ENCODE data around the gene AK5. TPM values are rescaled to one million over a fixed set of nuclear protein-coding genes. Genes with fewer than 3 reads are reported as not detected.

AK5 gene
- polyA plus RNA-seq, 3 donors = 0.34 to 0.72 (median 0.48) TPM

DNA sequence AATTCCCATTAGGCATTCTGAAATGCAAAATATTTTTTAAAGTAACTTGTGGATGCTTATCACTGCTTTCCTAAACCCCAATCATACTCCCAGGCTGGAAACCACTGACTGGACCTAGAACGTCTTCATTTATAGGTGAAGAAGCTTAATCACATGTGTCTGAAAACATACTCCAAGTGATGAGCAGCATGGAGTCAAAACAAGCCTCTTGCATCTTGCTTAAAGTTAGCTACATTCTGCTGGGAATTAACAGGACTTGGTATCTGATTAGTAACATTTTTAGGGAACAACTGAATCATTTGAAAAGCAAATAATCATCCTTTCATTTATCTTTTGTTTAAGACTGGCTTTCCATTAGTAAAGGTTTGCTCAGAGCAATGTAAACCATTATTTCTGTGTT, 105.7 kb downstream of the AK5 start:
- Histone ChIP-seq H3K9ac (ENCODE audit: insufficient read depth, low read length, poor library complexity, severe bottlenecking) (no peak overlapping the region), H2AFZ (ENCODE audit: insufficient read depth, low read depth, low read length, poor library complexity, severe bottlenecking) (no peak overlapping the region), H3K27ac (ENCODE audit: low read depth in 1 of 2, low read length in 2 of 2) (no peak overlapping the region), H3K79me2 (ENCODE audit: insufficient read depth, low read length) (no peaks in the 10 kb centered on the region), H3K4me2 (replicated peaks; ENCODE audit: extremely low read depth, low read length, poor library complexity, severe bottlenecking) (no peak overlapping the region), H4K20me1 (ENCODE audit: insufficient read depth, low read length) (no peaks in the 10 kb centered on the region), H3K9me3 (replicated peaks in 1 of 2; ENCODE audit: control insufficient read depth in 1 of 2, insufficient read depth in 1 of 2, low read length in 2 of 2) (no peaks in the 10 kb centered on the region), H3K27me3 (ENCODE audit: control insufficient read depth in 2 of 2, insufficient read depth in 2 of 2, low read length in 2 of 2) (no peaks in the 10 kb centered on the region), H3K36me3 (replicated peaks in 1 of 2; ENCODE audit: control insufficient read depth in 1 of 2, insufficient read depth in 2 of 2, low read length in 2 of 2) (no peaks in the 10 kb centered on the region), H3K4me1 (ENCODE audit: control insufficient read depth in 1 of 2, insufficient read depth in 2 of 2, low read length in 2 of 2) (peaks cover 7 to 18% of the 10 kb centered on the region in 2 donors), H3K4me3 (replicated peaks in 1 of 3; ENCODE audit: low read depth in 2 of 3, low read length in 3 of 3) (no peak overlapping the region)
- intact Hi-C loops (cut with micrococcal nuclease) = loop anchor here in 1 of 2 donors (10.0 kb wide), 1 partner anchor 67 kb away; no protein-coding TSS in a partner anchor
- peaks cover 0 to 2% (median 0%) of the 10 kb centered on the region in 7 donors for H3K9me3 Mint-ChIP-seq
- TF ChIP-seq, protein P1, sequence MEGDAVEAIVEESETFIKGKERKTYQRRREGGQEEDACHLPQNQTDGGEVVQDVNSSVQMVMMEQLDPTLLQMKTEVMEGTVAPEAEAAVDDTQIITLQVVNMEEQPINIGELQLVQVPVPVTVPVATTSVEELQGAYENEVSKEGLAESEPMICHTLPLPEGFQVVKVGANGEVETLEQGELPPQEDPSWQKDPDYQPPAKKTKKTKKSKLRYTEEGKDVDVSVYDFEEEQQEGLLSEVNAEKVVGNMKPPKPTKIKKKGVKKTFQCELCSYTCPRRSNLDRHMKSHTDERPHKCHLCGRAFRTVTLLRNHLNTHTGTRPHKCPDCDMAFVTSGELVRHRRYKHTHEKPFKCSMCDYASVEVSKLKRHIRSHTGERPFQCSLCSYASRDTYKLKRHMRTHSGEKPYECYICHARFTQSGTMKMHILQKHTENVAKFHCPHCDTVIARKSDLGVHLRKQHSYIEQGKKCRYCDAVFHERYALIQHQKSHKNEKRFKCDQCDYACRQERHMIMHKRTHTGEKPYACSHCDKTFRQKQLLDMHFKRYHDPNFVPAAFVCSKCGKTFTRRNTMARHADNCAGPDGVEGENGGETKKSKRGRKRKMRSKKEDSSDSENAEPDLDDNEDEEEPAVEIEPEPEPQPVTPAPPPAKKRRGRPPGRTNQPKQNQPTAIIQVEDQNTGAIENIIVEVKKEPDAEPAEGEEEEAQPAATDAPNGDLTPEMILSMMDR (IDR thresholded peaks at IDR 0.05) = no peak
- H3K36me3 Mint-ChIP-seq = no peaks in the 10 kb centered on the region
- H3K27me3 Mint-ChIP-seq (ENCODE audit: low read depth in 3 of 3) = peaks cover 0 to 4% (median 0%) of the 10 kb centered on the region in 3 donors
- H3K4me1 Mint-ChIP-seq = peaks cover 23% of the 10 kb centered on the region
- H3K27ac Mint-ChIP-seq = no peak overlapping the region
- no peak overlapping the region for H3K4me3 Mint-ChIP-seq
- WGBS (ENCODE audit: insufficient coverage) = no CpG with 5 or more reads among the region's 1 CpG
- no peak for DNase-seq

DNA sequence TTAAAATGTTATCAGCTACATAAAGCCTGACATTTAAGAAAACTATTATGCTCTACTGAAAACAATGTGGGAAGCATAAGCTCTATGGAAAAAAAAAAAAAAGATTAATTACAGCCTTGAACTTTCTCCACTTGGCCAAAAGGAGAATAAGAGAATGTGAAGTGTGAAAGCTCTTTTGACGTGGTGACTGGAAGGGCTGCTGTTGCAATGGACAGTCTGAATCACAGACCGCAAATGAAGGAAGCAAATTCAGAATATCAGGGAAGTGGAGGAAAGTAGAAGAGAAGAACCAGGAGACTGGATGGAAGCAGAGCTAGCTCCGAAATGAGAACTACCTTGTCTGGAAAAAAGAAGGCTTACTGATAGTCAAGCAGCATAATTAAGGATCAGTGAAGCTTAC, 106.8 kb downstream of the AK5 start:
- intact Hi-C loops (cut with micrococcal nuclease) = loop anchor here in 1 of 2 donors (10.0 kb wide), 1 partner anchor 66 kb away; no protein-coding TSS in a partner anchor
- Histone ChIP-seq H3K79me2 (ENCODE audit: insufficient read depth, low read length) (no peaks in the 10 kb centered on the region), H4K20me1 (ENCODE audit: insufficient read depth, low read length) (no peaks in the 10 kb centered on the region), H3K9ac (ENCODE audit: insufficient read depth, low read length, poor library complexity, severe bottlenecking) (no peak overlapping the region), H3K9me3 (replicated peaks in 1 of 2; ENCODE audit: control insufficient read depth in 1 of 2, insufficient read depth in 1 of 2, low read length in 2 of 2) (no peaks in the 10 kb centered on the region), H3K4me3 (replicated peaks in 1 of 3; ENCODE audit: low read depth in 2 of 3, low read length in 3 of 3) (peak overlapping the region in 1 of 3 experiments; percentile 37), H3K27me3 (ENCODE audit: control insufficient read depth in 2 of 2, insufficient read depth in 2 of 2, low read length in 2 of 2) (no peaks in the 10 kb centered on the region), H3K36me3 (replicated peaks in 1 of 2; ENCODE audit: control insufficient read depth in 1 of 2, insufficient read depth in 2 of 2, low read length in 2 of 2) (no peaks in the 10 kb centered on the region), H3K4me1 (ENCODE audit: control insufficient read depth in 1 of 2, insufficient read depth in 2 of 2, low read length in 2 of 2) (peaks cover 7 to 18% of the 10 kb centered on the region in 2 donors), H3K4me2 (replicated peaks; ENCODE audit: extremely low read depth, low read length, poor library complexity, severe bottlenecking) (peak overlapping the region; percentile 28), H3K27ac (ENCODE audit: low read depth in 1 of 2, low read length in 2 of 2) (no peak overlapping the region), H2AFZ (ENCODE audit: insufficient read depth, low read depth, low read length, poor library complexity, severe bottlenecking) (no peak overlapping the region)
- peak overlapping the region in 1 of 2 donors; percentile 40 for H3K4me3 Mint-ChIP-seq
- H3K27me3 Mint-ChIP-seq (ENCODE audit: low read depth in 3 of 3) = peaks cover 0 to 4% (median 0%) of the 10 kb centered on the region in 3 donors
- H3K9me3 Mint-ChIP-seq = peaks cover 0 to 2% (median 0%) of the 10 kb centered on the region in 7 donors
- H3K36me3 Mint-ChIP-seq = no peaks in the 10 kb centered on the region
- peak overlapping the region in 3 of 7 donors; percentile 3 to 12 (median 6) for H3K27ac Mint-ChIP-seq
- peaks cover 23% of the 10 kb centered on the region for H3K4me1 Mint-ChIP-seq
- WGBS (ENCODE audit: insufficient coverage) = 22% methylated on average over 3 of the region's 3 CpGs
- peak; percentile 62 to 76 (median 69) for DNase-seq
- TF ChIP-seq, protein P1 (IDR thresholded peaks at IDR 0.05) = no peak
